Measurements from ENCODE around the gene TBC1D17.

GRCh38 chr19:49878744-49879070 is 1.2 kb downstream of the TBC1D17 start:
- TF ChIP-seq CTCF (IDR thresholded peaks at IDR 0.05) (no peak), ZFX (IDR thresholded peaks at IDR 0.05; ENCODE audit: borderline replicate concordance) (no peak)
